Measurements from ENCODE around the gene CDCA7L.

- TF ChIP-seq CTCF (IDR thresholded peaks at IDR 0.05) (no peak), POLR2A (IDR thresholded peaks at IDR 0.05) (no peak)
These were observed 567 bp upstream of the CDCA7L start for GRCh38 chr7:21946222-21946709.
